A673 (cell line): Measurements from ENCODE around the gene FAM174C. TPM values are rescaled to one million over a fixed set of nuclear protein-coding genes. Genes with fewer than 3 reads are reported as not detected.

Experiments
- BruUV-seq: library from RNA; stranded (reverse); fragments of 400-500 nt; replicated peaks from 2 replicates; lab custom pipeline; 2021; lab: Mats Ljungman, UMichigan
- CTCF ChIA-PET: fragments of 300-600 bp; sonication (Branson Sonifier 250); formaldehyde crosslinking; loops from one replicate; lab custom pipeline; 2022; ENCODE audit warnings: antibody characterized with exemption; lab: Charles Lee
- POLR2A ChIA-PET: fragments of 300-600 bp; sonication (Branson Sonifier 250); formaldehyde crosslinking; loops from one replicate; lab custom pipeline; 2022; ENCODE audit warnings: antibody characterized with exemption; ENCODE audit not compliant: low non-redundant PET; lab: Charles Lee
- DNase-seq: peaks from one replicate; pipeline ENCODE4 v3.0.0-alpha.2; 2015; ENCODE audit warnings: low spot score
- H3K27ac ChIP-seq: fragments of 200-600 bp; sonication (generic); 2 replicates; pipeline ENCODE4 v1.5.1; 2016; ENCODE audit warnings: mixed run types, low read depth, mild to moderate bottlenecking, mixed read lengths, antibody characterized with exemption, low read length; ENCODE audit not compliant: poor library complexity, severe bottlenecking
- H3K27me3 ChIP-seq: fragments of 200-600 bp; sonication (generic); replicated peaks from 2 replicates; pipeline ENCODE4 v1.6.1; 2017; ENCODE audit warnings: mixed run types, low read depth, mild to moderate bottlenecking, mixed read lengths, antibody characterized with exemption, low read length; ENCODE audit not compliant: insufficient read depth, poor library complexity
- H3K36me3 ChIP-seq: fragments of 200-600 bp; sonication (generic); 2 replicates; pipeline ENCODE4 v1.6.1; 2016; ENCODE audit warnings: mixed run types, mild to moderate bottlenecking, mixed read lengths, antibody characterized with exemption, low read length; ENCODE audit not compliant: insufficient read depth, poor library complexity, severe bottlenecking
- H3K4me1 ChIP-seq: fragments of 200-600 bp; sonication (generic); 2 replicates; pipeline ENCODE4 v1.6.1; 2017; ENCODE audit warnings: mixed run types, mild to moderate bottlenecking, mixed read lengths, antibody characterized with exemption, low read length; ENCODE audit not compliant: insufficient read depth, poor library complexity, severe bottlenecking
- H3K4me3 ChIP-seq: fragments of 200-600 bp; sonication (generic); 2 replicates; pipeline ENCODE4 v1.5.1; 2016; ENCODE audit warnings: low read depth, mixed run types, mild to moderate bottlenecking, mixed read lengths, low read length; ENCODE audit not compliant: poor library complexity, severe bottlenecking
- H3K9me3 ChIP-seq: fragments of 200-600 bp; sonication (generic); 2 replicates; pipeline ENCODE4 v1.6.1; 2016; ENCODE audit warnings: mixed run types, low read depth, mild to moderate bottlenecking, mixed read lengths, antibody characterized with exemption, low read length; ENCODE audit not compliant: poor library complexity, severe bottlenecking
- CTCF ChIP-seq: fragments of 300-800, 200-600 bp; sonication (generic); conservative IDR thresholded peaks from 2 replicates; pipeline ENCODE4 v1.5.1; 2017; ENCODE audit warnings: low read depth, mild to moderate bottlenecking, antibody characterized with exemption, low read length, moderate library complexity, mixed read lengths
- EZH2 ChIP-seq: fragments of 200-600 bp; sonication (generic); IDR thresholded peaks from 2 replicates; pipeline ENCODE4 v1.6.1; 2017; ENCODE audit warnings: borderline replicate concordance, low read depth, mild to moderate bottlenecking, mixed read lengths, antibody characterized with exemption, low read length; ENCODE audit not compliant: poor library complexity, severe bottlenecking
- intact Hi-C: fragments of 100-400 bp; cut with micrococcal nuclease; formaldehyde crosslinking; loops from one replicate; pipeline ENCODE4 v1.10.0; 2022; ENCODE audit not compliant: unreplicated experiment
- total RNA-seq: library from RNA; stranded (reverse); gene quantifications from 2 replicates; pipeline ENCODE4 v1.2.3, GENCODE V29; 2021

Gene FAM174C
- total RNA-seq, 1 experiment from 2014 or later, result 88.6 TPM

DNA sequence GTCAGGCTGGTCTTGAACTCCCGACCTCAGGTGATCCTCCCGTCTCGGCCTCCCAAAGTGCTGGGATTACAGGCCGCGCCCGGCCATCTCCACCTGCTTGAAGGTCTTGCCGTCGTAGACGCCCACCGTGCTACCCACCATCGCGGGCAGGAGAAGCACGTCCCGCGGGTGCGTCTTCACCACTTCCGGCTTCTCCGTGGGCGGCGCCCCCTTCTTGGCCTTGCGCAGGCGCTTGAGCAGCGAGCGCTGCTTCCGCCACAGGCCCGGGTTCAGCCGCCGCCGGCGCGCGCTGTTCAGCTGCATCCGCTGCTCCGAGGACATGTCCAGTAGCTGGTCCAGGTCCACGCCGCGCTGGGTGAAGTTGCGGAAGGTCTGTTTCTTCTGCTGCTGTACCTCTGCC, 32.0 kb downstream of the FAM174C start:
- Histone ChIP-seq H3K4me3 (no peak overlapping the region), H3K27ac (no peak overlapping the region), H3K27me3 (no peaks in the 10 kb centered on the region), H3K9me3 (no peaks in the 10 kb centered on the region), H3K36me3 (no peaks in the 10 kb centered on the region), H3K4me1 (no peaks in the 10 kb centered on the region)
- DNase-seq, result no peak
- CTCF ChIA-PET, result no interaction called here
- no TSS peak for BruUV-seq
- TF ChIP-seq EZH2 (no peak), CTCF (no peak)
- POLR2A ChIA-PET, result no interaction called here
- intact Hi-C loops, result no loop called here

GRCh38 chr19:1307755-1308303, 32.5 kb downstream of the FAM174C start:
- intact Hi-C loops, result no loop called here
- Histone ChIP-seq H3K27ac (no peak overlapping the region), H3K27me3 (no peaks in the 10 kb centered on the region), H3K9me3 (no peaks in the 10 kb centered on the region), H3K36me3 (no peaks in the 10 kb centered on the region), H3K4me3 (no peak overlapping the region), H3K4me1 (no peaks in the 10 kb centered on the region)
- no peak for DNase-seq
- CTCF ChIA-PET, result no interaction called here
- BruUV-seq, result no TSS peak
- POLR2A ChIA-PET, result no interaction called here
- TF ChIP-seq EZH2, result no peak
- no peak for TF ChIP-seq CTCF

DNA sequence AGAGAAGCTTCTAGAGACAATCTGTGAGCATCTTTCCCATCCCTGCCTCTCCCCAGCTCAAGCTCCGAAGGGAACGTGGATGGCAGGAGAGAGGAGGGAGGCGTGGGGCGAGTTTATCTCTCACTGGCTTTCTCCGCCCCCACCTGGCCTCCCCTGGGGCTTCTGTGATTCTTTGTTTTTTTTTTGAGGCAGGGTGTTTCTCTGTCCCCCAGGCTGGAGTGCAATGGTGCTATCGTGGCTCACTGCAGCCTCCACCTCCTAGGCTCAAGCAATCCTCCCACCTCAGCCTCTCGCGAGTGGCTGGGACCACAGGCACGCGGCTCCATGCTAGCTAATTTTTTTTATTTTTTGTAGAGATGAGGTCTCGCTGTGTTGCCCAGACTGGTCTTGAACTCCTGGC, 33.4 kb downstream of the FAM174C start:
- BruUV-seq, result no TSS peak
- intact Hi-C loops, result no loop called here
- POLR2A ChIA-PET, result no interaction called here
- TF ChIP-seq CTCF (no peak), EZH2 (no peak)
- Histone ChIP-seq H3K27me3 (no peaks in the 10 kb centered on the region), H3K9me3 (no peaks in the 10 kb centered on the region), H3K4me3 (no peak overlapping the region), H3K36me3 (no peaks in the 10 kb centered on the region), H3K4me1 (no peaks in the 10 kb centered on the region), H3K27ac (no peak overlapping the region)
- CTCF ChIA-PET, result no interaction called here
- DNase-seq, result no peak
